GM18868 (cell line): Measurements from ENCODE around the gene TSC2.

Experiments
- ATAC-seq: cut with Tn5 transposase; IDR thresholded peaks from one replicate; pipeline ENCODE4 v1.9.1; 2021; ENCODE audit warnings: mild to moderate bottlenecking, moderate library complexity; ENCODE audit not compliant: unreplicated experiment

Gene TSC2

GRCh38 chr16:2066139-2066538 lies 18.4 kb downstream of the TSC2 start:
- no peak for ATAC-seq

- ATAC-seq = no peak
These were observed 23.0 kb downstream of the TSC2 start for GRCh38 chr16:2070576-2071453.

GRCh38 chr16:2071454-2072202 lies 23.8 kb downstream of the TSC2 start:
- no peak for ATAC-seq

GRCh38 chr16:2072926-2073325 lies 25.1 kb downstream of the TSC2 start:
- no peak for ATAC-seq

- ATAC-seq = no peak
These were observed 26.3 kb downstream of the TSC2 start for GRCh38 chr16:2074071-2074470.

GRCh38 chr16:2075631-2076030 lies 27.8 kb downstream of the TSC2 start:
- no peak for ATAC-seq

- ATAC-seq = no peak
These were observed 28.5 kb downstream of the TSC2 start for GRCh38 chr16:2076072-2076865.

- no peak for ATAC-seq
These were observed 29.2 kb downstream of the TSC2 start for GRCh38 chr16:2077016-2077415.

GRCh38 chr16:2077696-2078095 lies 29.9 kb downstream of the TSC2 start:
- no peak for ATAC-seq

GRCh38 chr16:2078096-2078495 lies 30.3 kb downstream of the TSC2 start:
- no peak for ATAC-seq

GRCh38 chr16:2078691-2079090 lies 30.9 kb downstream of the TSC2 start:
- no peak for ATAC-seq

GRCh38 chr16:2079311-2079800 lies 31.6 kb downstream of the TSC2 start:
- no peak for ATAC-seq

- no peak for ATAC-seq
These were observed 32.2 kb downstream of the TSC2 start for GRCh38 chr16:2079991-2080390.

GRCh38 chr16:2081201-2082084 lies 33.7 kb downstream of the TSC2 start:
- ATAC-seq = no peak

GRCh38 chr16:2082171-2082982 lies 34.6 kb downstream of the TSC2 start:
- ATAC-seq = no peak

GRCh38 chr16:2082983-2083364 lies 35.2 kb downstream of the TSC2 start:
- no peak for ATAC-seq

- ATAC-seq = no peak
These were observed 35.6 kb downstream of the TSC2 start for GRCh38 chr16:2083409-2083808.

GRCh38 chr16:2083876-2084780 lies 36.3 kb downstream of the TSC2 start:
- ATAC-seq = no peak
